Erythroblast (primary cell): Measurements from ENCODE around the gene CACNA1F.

Experiments used
- GATA1 ChIP-seq: IDR thresholded peaks from 2 replicates; pipeline ENCODE4 v1.6.1; 2011; ENCODE audit warnings: low read depth, mild to moderate bottlenecking, control low read depth, low read length, moderate library complexity
- POLR2A ChIP-seq: IDR thresholded peaks from 2 replicates; pipeline ENCODE4 v1.6.1; 2011; ENCODE audit warnings: mild to moderate bottlenecking, low read length

GRCh38 chrX:49192722-49193328 lies 40.3 kb downstream of the CACNA1F start:
- no peak for TF ChIP-seq POLR2A
- TF ChIP-seq GATA1: no peak
